HepG2 (cell line): ENCODE results near the gene ATP6V1F. TPM values are rescaled to one million over a fixed set of nuclear protein-coding genes. Genes with fewer than 3 reads are reported as not detected.

Experiments used
- EZH2 ChIP-seq: conservative IDR thresholded peaks from 2 replicates; pipeline ENCODE4 v1.6.1; 2012; ENCODE audit warnings: mild to moderate bottlenecking, low read depth, low read length, moderate library complexity
- FOXC1 ChIP-seq: sonication (generic); formaldehyde crosslinking; IDR thresholded peaks from 2 replicates; pipeline ENCODE4 v1.8.0; 2022; ENCODE audit warnings: mild to moderate bottlenecking, missing genetic modification reagents, borderline replicate concordance
- HNRNPH1 ChIP-seq: fragments of 200-400 bp; formaldehyde crosslinking; optimal IDR thresholded peaks from 2 replicates; pipeline ENCODE3; 2017; ENCODE audit warnings: mild to moderate bottlenecking, low read depth, low read length
- IKZF4 ChIP-seq: sonication (generic); formaldehyde crosslinking; IDR thresholded peaks from 2 replicates; pipeline ENCODE4 v1.5.1; 2020; ENCODE audit warnings: borderline replicate concordance, mild to moderate bottlenecking, low read depth, missing genetic modification reagents; ENCODE audit errors: not compliant biosample characterization
- NFKB2 ChIP-seq: sonication (generic); formaldehyde crosslinking; IDR thresholded peaks from 2 replicates; pipeline ENCODE4 v1.4.0; 2020; ENCODE audit warnings: missing genetic modification reagents, borderline replicate concordance
- RELA ChIP-seq: sonication (generic); formaldehyde crosslinking; IDR thresholded peaks from 2 replicates; pipeline ENCODE4 v1.4.0; 2020; ENCODE audit warnings: missing genetic modification reagents
- RXRA ChIP-seq: sonication (generic); formaldehyde crosslinking; IDR thresholded peaks from 2 replicates; pipeline ENCODE4 v1.5.1; 2020; ENCODE audit warnings: missing genetic modification reagents
- TFDP2 ChIP-seq: sonication (generic); formaldehyde crosslinking; IDR thresholded peaks from 2 replicates; pipeline ENCODE4 v1.4.0; 2020; ENCODE audit warnings: missing genetic modification reagents
- ZBTB20 ChIP-seq: sonication (generic); formaldehyde crosslinking; IDR thresholded peaks from 2 replicates; pipeline ENCODE4 v1.8.1; 2023; ENCODE audit warnings: missing genetic modification reagents, low read depth, mild to moderate bottlenecking, borderline replicate concordance
- ZBTB40 ChIP-seq, 2 experiments: fragments of 450-650 bp in 1 of 2; sonication (generic) in 1 of 2; formaldehyde crosslinking in 1 of 2; IDR thresholded peaks; 2 replicates each; pipeline versions ENCODE4 v1.6.1 to v1.8.0; 2016 to 2022; ENCODE audit warnings: antibody characterized with exemption in 1 of 2, mild to moderate bottlenecking in 1 of 2, missing genetic modification reagents in 1 of 2
- ZFYVE20 ChIP-seq: sonication (generic); formaldehyde crosslinking; IDR thresholded peaks from 2 replicates; pipeline ENCODE4 v1.8.0; 2023; ENCODE audit warnings: low read depth, mild to moderate bottlenecking, moderate library complexity, missing genetic modification reagents, borderline replicate concordance
- ZNF567 ChIP-seq: sonication (generic); formaldehyde crosslinking; IDR thresholded peaks from 2 replicates; pipeline ENCODE4 v1.8.1; 2023; ENCODE audit warnings: mild to moderate bottlenecking, missing genetic modification reagents, borderline replicate concordance
- ZNF678 ChIP-seq: sonication (generic); formaldehyde crosslinking; IDR thresholded peaks from 2 replicates; pipeline ENCODE4 v1.4.0; 2020; ENCODE audit warnings: mild to moderate bottlenecking, missing genetic modification reagents
- ZSCAN25 ChIP-seq: sonication (generic); formaldehyde crosslinking; IDR thresholded peaks from 2 replicates; pipeline ENCODE4 v1.8.0; 2022; ENCODE audit warnings: mild to moderate bottlenecking, missing genetic modification reagents
- ZSCAN30 ChIP-seq: sonication (generic); formaldehyde crosslinking; IDR thresholded peaks from 2 replicates; pipeline ENCODE4 v1.5.0; 2020; ENCODE audit warnings: mild to moderate bottlenecking, missing genetic modification reagents
- polyA plus RNA-seq, 8 experiments: library from polyadenylated mRNA; depleted of rRNA in 3 of 8; stranded (reverse) in 7 of 8; unstranded in 1 of 8; fragments of >200 nt; fragmentation: Illumina TruSeq in 4 of 8; extraction: Trizol in 4 of 8; gene quantifications; 2 replicates each; pipeline versions ENCODE4 v1.2.1 to v1.2.3, GENCODE V29; 2011 to 2016; ENCODE audit warnings: low read depth in 4 of 8, missing spikeins in 1 of 8, mixed read lengths in 1 of 8; ENCODE audit not compliant: insufficient read depth in 1 of 8
- total RNA-seq, 5 experiments: library from RNA; depleted of rRNA; stranded (reverse); fragments of >200 nt; fragmentation: Illumina TruSeq; extraction: Trizol; gene quantifications; 2 replicates each; pipeline ENCODE4 v1.2.3, GENCODE V29; 2016; ENCODE audit warnings: low read depth in 1 of 5

Gene ATP6V1F
- total and polyA plus RNA-seq, 2 of the 13 experiments (the other 11 are each of a cell fraction or from before 2014, with no cell fraction given) = 87.2 to 132 TPM

GRCh38 chr7:128862571-128863432 is at the start of gene ATP6V1F (continued):
- TF ChIP-seq ZNF678 (CRISPR knock-in tag) (no peak), HNRNPH1 (no peak), EZH2 (no peak), ZBTB40 (IDR thresholded peaks at IDR 0.05) (no peak), ZBTB40 (CRISPR knock-in tag; IDR thresholded peaks at IDR 0.05) (no peak; the same call in 1 of the 2 replicates), FOXC1 (CRISPR knock-in tag) (no peak; the same call in 1 of the 2 replicates), ZFYVE20 (CRISPR knock-in tag) (no peak), NFKB2 (CRISPR knock-in tag) (no peak), ZBTB20 (CRISPR knock-in tag) (no peak), TFDP2 (CRISPR knock-in tag) (peak; percentile 67), RELA (CRISPR knock-in tag) (no peak), ZSCAN30 (CRISPR knock-in tag) (no peak), IKZF4 (no peak), ZSCAN25 (CRISPR knock-in tag) (peak; percentile 74), RXRA (no peak), ZNF567 (no peak)
